ENCODE data around the gene ATXN2.
A peak's percentile ranks its signal among the peaks of the same experiment; 100 is the strongest.

Gene ATXN2

GRCh38 chr12:111546758-111547383 lies 52.2 kb downstream of the ATXN2 start:
- Histone ChIP-seq H3K4me3 (ENCODE audit: low read depth, low read length) (no peak overlapping the region), H3K36me3 (peaks cover 53% of the 10 kb centered on the region), H3K27ac (no peak overlapping the region), H3K9me3 (ENCODE audit: severe bottlenecking) (no peaks in the 10 kb centered on the region), H3K27me3 (ENCODE audit: insufficient read depth, low read depth, severe bottlenecking) (no peaks in the 10 kb centered on the region)
- no peak for TF ChIP-seq CTCF (IDR thresholded peaks at IDR 0.05; ENCODE audit: low read depth, low read length)
- DNase-seq, result no peak

- Histone ChIP-seq H3K27me3 (ENCODE audit: insufficient read depth, low read depth, severe bottlenecking) (no peaks in the 10 kb centered on the region), H3K27ac (no peak overlapping the region), H3K4me3 (ENCODE audit: low read depth, low read length) (no peak overlapping the region), H3K36me3 (peaks cover 50% of the 10 kb centered on the region), H3K9me3 (ENCODE audit: severe bottlenecking) (no peaks in the 10 kb centered on the region)
- no peak for DNase-seq
- no peak for TF ChIP-seq CTCF (IDR thresholded peaks at IDR 0.05; ENCODE audit: low read depth, low read length)
Measured at GRCh38 chr12:111546171-111546570, 52.9 kb downstream of the ATXN2 start.

GRCh38 chr12:111544032-111544431 lies 55.1 kb downstream of the ATXN2 start:
- Histone ChIP-seq H3K4me3 (ENCODE audit: low read depth, low read length) (no peak overlapping the region), H3K27ac (no peak overlapping the region), H3K27me3 (ENCODE audit: insufficient read depth, low read depth, severe bottlenecking) (no peaks in the 10 kb centered on the region), H3K36me3 (peaks cover 39% of the 10 kb centered on the region), H3K9me3 (ENCODE audit: severe bottlenecking) (no peaks in the 10 kb centered on the region)
- DNase-seq, result no peak
- TF ChIP-seq CTCF (IDR thresholded peaks at IDR 0.05; ENCODE audit: low read depth, low read length), result no peak

- H3K27me3 ChIP-seq (ENCODE audit: insufficient read depth, low read depth, severe bottlenecking), result no peaks in the 10 kb centered on the region
- DNase-seq, result no peak
- H3K27ac ChIP-seq, result no peak overlapping the region
- no peaks in the 10 kb centered on the region for H3K9me3 ChIP-seq (ENCODE audit: severe bottlenecking)
- TF ChIP-seq CTCF (IDR thresholded peaks at IDR 0.05; ENCODE audit: low read depth, low read length), result no peak
- peaks cover 19% of the 10 kb centered on the region for H3K36me3 ChIP-seq
- H3K4me3 ChIP-seq (ENCODE audit: low read depth, low read length), result no peak overlapping the region
Measured at GRCh38 chr12:111532751-111533150, 66.4 kb downstream of the ATXN2 start.

- Histone ChIP-seq H3K9me3 (ENCODE audit: severe bottlenecking) (no peaks in the 10 kb centered on the region), H3K36me3 (peaks cover 28% of the 10 kb centered on the region), H3K27me3 (ENCODE audit: insufficient read depth, low read depth, severe bottlenecking) (no peaks in the 10 kb centered on the region), H3K4me3 (ENCODE audit: low read depth, low read length) (no peak overlapping the region), H3K27ac (no peak overlapping the region)
- peak; percentile 69 for TF ChIP-seq CTCF (IDR thresholded peaks at IDR 0.05; ENCODE audit: low read depth, low read length)
- DNase-seq, result peak; percentile 61
Measured at GRCh38 chr12:111529424-111530368, 69.4 kb downstream of the ATXN2 start.
